Epithelial cell of proximal tubule (primary cell): Measurements from ENCODE around the gene CTXN1. TPM values are rescaled to one million over a fixed set of nuclear protein-coding genes. Genes with fewer than 3 reads are reported as not detected.

Experiments used
- DNase-seq: peaks from one replicate; pipeline ENCODE4 v3.0.0-alpha.2; 2011; ENCODE audit warnings: low read depth
- H3K4me3 ChIP-seq: 2 replicates; pipeline ENCODE4 v1.5.1; 2011; ENCODE audit warnings: low read depth, mild to moderate bottlenecking, low read length
- total RNA-seq: library from RNA; depleted of rRNA; stranded (reverse); fragments of >200 nt; gene quantifications from 2 replicates; pipeline ENCODE4 v1.2.3, GENCODE V29; 2015
- TF ChIP-seq, protein P1 (sequence below): conservative IDR thresholded peaks from 2 replicates; pipeline ENCODE4 v1.5.1; 2012; ENCODE audit warnings: low read depth, mild to moderate bottlenecking, low read length

CTXN1 gene
- total RNA-seq, 1 donor from 2014 or later, result 42.8 TPM

DNA sequence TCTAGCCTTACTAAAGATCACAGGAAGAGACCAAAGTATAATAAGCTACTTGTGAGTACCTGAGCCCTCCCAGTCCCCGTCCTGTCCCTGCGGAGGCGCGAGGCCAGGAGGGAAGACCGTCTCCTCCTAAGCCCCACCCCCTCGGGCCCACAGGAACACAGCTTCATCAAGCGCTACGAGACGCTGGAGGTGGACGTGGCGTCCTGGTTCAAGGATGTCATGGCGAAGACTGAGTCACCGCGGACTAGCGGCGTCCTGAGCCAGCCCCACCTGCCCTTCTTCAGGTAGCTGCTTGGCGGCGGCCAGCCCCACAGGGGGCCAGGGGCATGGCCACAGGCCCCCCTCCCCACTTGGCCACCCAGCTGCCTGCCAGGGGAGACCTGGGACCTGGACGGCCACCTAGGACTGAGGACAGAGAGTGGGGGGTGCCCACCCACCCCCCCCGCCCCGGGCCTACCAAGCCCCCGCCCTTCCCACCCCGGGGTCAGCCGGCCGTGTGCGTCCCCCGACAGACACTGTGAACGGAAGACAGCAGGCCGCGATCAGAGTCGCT, 13.7 kb downstream of the CTXN1 start:
- TF ChIP-seq, protein P1, sequence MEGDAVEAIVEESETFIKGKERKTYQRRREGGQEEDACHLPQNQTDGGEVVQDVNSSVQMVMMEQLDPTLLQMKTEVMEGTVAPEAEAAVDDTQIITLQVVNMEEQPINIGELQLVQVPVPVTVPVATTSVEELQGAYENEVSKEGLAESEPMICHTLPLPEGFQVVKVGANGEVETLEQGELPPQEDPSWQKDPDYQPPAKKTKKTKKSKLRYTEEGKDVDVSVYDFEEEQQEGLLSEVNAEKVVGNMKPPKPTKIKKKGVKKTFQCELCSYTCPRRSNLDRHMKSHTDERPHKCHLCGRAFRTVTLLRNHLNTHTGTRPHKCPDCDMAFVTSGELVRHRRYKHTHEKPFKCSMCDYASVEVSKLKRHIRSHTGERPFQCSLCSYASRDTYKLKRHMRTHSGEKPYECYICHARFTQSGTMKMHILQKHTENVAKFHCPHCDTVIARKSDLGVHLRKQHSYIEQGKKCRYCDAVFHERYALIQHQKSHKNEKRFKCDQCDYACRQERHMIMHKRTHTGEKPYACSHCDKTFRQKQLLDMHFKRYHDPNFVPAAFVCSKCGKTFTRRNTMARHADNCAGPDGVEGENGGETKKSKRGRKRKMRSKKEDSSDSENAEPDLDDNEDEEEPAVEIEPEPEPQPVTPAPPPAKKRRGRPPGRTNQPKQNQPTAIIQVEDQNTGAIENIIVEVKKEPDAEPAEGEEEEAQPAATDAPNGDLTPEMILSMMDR, result no peak
- no peak for DNase-seq
- no peak overlapping the region for H3K4me3 ChIP-seq

DNA sequence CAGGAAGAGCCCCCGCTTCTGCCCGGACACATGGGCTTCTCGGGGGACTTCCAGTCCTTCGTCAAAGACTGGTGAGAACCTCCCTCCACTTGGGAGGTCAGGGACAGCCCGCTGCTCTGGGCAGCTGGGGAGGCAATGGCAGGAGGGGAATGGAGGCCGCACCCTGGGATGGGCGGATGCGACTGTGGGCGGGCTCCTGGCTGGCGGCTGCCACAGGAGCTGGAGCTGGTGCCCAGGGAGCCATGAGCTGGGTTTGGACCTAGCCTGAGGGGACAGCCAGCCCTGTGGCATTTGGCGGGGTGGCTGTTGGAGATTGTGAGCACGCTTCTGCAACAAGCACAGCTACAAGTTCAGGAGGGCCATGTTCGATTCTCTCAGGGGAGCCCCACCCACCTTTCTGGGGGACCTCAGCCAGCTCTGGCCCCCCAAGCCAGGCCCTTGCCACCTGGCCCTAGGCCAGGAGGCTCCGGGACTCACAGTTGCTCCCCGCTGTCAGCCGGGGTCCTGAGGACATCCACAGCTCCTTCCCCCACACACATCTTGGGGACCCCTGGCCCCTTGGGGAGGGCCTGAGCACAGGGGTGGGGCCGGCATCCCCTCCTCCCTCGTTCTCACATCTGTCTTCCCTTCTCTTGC, 14.3 kb downstream of the CTXN1 start:
- TF ChIP-seq, protein P1, result no peak
- no peak overlapping the region for H3K4me3 ChIP-seq
- DNase-seq, result no peak

DNA sequence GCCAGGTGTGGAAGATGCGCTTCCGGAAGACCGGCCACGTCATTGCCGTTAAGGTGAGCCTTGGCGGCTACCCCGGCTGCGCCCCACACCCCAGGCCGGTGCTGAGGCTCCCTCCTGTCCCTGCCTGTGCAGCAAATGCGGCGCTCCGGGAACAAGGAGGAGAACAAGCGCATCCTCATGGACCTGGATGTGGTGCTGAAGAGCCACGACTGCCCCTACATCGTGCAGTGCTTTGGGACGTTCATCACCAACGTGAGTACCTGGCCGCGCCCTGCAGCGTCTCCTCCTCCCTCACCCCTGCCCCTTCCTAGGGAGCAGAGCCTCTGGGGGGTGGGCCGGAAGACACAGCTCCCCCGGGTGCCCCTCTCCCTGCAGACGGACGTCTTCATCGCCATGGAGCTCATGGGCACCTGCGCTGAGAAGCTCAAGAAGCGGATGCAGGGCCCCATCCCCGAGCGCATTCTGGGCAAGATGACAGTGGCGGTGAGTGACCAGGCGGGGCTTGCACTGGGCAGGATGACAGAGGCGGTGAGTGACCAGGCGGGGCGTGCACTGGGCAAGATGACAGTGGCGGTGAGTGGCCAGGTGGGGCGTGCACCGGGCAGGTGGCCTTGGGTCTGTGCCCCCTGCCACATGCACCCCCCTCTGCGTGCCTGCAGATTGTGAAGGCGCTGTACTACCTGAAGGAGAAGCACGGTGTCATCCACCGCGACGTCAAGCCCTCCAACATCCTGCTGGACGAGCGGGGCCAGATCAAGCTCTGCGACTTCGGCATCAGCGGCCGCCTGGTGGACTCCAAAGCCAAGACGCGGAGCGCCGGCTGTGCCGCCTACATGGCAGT, 15.4 kb downstream of the CTXN1 start:
- TF ChIP-seq, protein P1, result no peak
- DNase-seq, result no peak
- H3K4me3 ChIP-seq, result no peak overlapping the region

DNA sequence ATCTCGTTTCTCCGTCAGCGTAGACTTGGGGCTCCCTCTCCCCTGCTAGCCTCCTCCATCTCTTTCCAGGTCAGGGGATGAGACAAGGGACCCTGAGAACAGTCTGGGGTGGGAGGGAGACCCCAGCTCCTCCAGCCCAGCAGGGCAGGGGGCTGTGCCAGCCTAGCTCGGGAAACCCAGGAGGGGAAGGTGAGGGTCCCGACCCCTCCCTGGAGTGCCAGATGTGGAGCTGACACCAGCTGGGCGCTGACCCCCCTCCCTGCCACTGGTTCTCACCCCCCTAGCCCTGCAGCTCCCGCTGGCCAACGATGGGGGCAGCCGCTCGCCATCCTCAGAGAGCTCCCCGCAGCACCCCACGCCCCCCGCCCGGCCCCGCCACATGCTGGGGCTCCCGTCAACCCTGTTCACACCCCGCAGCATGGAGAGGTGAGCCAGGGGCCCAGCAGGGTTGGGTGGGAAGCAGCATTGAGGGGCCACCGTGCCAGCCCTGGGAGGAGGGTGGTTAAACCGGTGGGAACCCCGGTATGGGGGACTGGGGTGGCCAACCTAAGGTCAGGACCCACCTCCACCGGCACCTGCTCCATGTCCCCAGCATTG, 16.4 kb downstream of the CTXN1 start:
- H3K4me3 ChIP-seq, result no peak overlapping the region
- DNase-seq, result no peak
- TF ChIP-seq, protein P1, result no peak

GRCh38 chr19:7908742-7909461, 17.0 kb downstream of the CTXN1 start:
- H3K4me3 ChIP-seq, result no peak overlapping the region
- TF ChIP-seq, protein P1, result peak; percentile 12
- no peak for DNase-seq

DNA sequence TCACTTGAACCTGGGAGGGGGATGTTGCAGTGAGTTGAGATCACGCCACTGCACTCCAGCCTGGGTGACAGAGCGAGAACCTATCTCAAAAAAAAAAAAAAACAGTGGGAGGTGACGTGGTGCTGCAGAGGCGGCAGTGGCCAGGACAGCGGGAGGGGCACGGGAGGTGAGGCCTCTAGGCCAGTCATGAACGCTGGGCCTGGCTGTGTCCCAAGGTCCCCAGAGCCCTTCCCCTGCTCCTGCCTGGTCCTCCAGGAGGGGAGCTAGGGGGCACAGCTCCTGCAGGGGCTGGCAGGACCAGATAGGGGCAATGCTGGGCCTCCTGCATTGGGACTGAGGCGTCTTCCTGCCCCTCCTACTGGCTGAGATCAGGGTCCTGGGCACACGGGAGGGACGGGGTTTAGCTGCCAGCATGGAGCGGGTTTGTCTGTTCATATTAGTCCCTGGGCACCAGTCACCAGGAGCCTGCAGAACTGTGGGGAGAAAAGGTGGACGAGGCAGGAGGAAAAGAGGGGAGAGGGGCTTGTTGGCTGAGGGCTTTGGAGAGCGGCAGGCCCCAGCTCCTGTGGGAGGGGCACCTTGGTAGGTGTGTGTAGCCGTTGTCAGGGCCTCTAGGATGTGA, 17.7 kb downstream of the CTXN1 start:
- no peak for DNase-seq
- no peak overlapping the region for H3K4me3 ChIP-seq
- TF ChIP-seq, protein P1, result no peak
